Measurements from ENCODE around the gene SLC7A7. TPM values are rescaled to one million over a fixed set of nuclear protein-coding genes. Genes with fewer than 3 reads are reported as not detected.

Gene SLC7A7
- total RNA-seq, 6 donors from 2014 or later = 55.0 to 120 (median 99.1) TPM

DNA sequence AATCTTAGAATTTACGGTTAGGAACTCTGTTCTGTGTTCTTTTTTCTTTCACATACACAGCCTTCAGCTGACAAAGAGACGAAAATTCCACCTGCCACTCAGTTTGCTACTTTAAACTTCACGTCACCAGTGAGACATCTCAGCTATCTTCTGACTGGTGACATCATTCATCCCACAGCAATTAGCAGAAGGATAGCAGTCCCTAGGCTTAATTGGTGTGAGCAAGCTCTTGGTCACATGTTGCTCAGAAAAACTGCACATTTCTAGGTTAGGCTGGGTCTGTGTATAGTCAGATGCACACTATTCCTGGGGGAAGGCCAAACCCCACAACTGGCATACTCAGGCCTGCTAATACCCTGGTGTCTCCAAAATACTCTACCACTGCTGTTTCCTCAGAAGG is 23.9 kb downstream of the SLC7A7 start:
- H3K9me3 ChIP-seq = no peaks in the 10 kb centered on the region
- H3K27me3 ChIP-seq = no peaks in the 10 kb centered on the region
- H3K36me3 ChIP-seq = no peaks in the 10 kb centered on the region
- 64 to 74% methylated on average over 3 of the region's 3 CpGs for WGBS, 2 donors
- DNase-seq (no peak), ATAC-seq (ENCODE audit: low FRiP score in 2 of 2) (peak in 1 of 2 donors; percentile 50)
- peaks cover 0 to 4% (median 0%) of the 10 kb centered on the region in 4 donors for H3K4me1 ChIP-seq
- TF ChIP-seq EP300 (IDR thresholded peaks at IDR 0.05) (no peak), POLR2AphosphoS5 (IDR thresholded peaks at IDR 0.05) (no peak), CTCF (IDR thresholded peaks at IDR 0.05) (no peak), POLR2A (IDR thresholded peaks at IDR 0.05) (peak in 1 of 4 donors; percentile 12)
- H3K27ac ChIP-seq = peak overlapping the region in 3 of 4 donors; percentile 4 to 54 (median 43)
- no peak overlapping the region for H3K4me3 ChIP-seq

GRCh38 chr14:22786685-22787084 is 28.6 kb downstream of the SLC7A7 start:
- no peak overlapping the region for H3K4me3 ChIP-seq
- ATAC-seq (ENCODE audit: low FRiP score in 2 of 2) (no peak), DNase-seq (no peak)
- H3K9me3 ChIP-seq = no peaks in the 10 kb centered on the region
- 95% methylated on average over 4 of the region's 4 CpGs for WGBS, 2 donors
- no peaks in the 10 kb centered on the region for H3K36me3 ChIP-seq
- H3K27ac ChIP-seq = no peak overlapping the region
- H3K4me1 ChIP-seq = peaks cover 0 to 4% (median 2%) of the 10 kb centered on the region in 4 donors
- no peaks in the 10 kb centered on the region for H3K27me3 ChIP-seq
- no peak for TF ChIP-seq EP300 (IDR thresholded peaks at IDR 0.05)
- no peak for TF ChIP-seq POLR2AphosphoS5 (IDR thresholded peaks at IDR 0.05)
- no peak for TF ChIP-seq POLR2A (IDR thresholded peaks at IDR 0.05)
- no peak for TF ChIP-seq CTCF (IDR thresholded peaks at IDR 0.05)

DNA sequence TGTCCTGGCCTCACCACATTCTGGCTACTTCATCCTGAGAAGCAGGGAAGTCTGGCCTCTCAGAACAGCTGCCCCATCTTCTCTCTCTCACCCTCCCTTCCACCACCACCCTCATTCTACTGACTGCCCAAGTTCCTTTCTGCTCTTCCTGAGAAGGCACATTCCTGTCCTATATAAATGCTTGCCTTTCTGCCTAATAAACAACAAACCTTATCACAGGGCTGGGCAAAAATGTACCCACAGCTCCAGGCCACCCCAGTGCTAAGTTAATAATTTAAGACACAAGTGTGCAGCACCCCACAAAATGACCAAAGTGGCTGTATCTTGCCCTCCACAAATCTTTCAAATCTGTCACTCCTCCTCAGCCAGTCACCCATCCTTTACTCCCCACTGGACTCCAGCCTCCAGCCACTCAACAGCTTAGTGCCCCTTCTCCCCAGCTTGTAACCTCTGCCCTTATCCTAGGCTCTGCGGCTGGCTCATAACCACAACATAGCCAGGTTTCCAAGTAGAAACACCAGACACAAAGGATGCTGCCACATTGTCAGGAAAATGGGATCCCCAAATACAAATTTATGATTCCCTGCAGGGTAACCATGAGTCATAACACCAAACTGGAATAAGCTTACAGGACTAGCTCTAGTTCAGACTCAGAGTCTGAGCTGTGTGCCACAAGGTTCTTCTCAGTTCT is 33.8 kb downstream of the SLC7A7 start:
- TF ChIP-seq CTCF (IDR thresholded peaks at IDR 0.05) = no peak
- Histone ChIP-seq H3K27me3 (no peaks in the 10 kb centered on the region), H3K36me3 (peaks cover 0 to 2% (median 0%) of the 10 kb centered on the region in 4 donors), H3K4me3 (no peak overlapping the region), H3K9me3 (no peaks in the 10 kb centered on the region), H3K27ac (peak overlapping the region in 1 of 4 donors; percentile 18), H3K4me1 (peaks cover 0 to 4% (median 0%) of the 10 kb centered on the region in 4 donors)
- no peak for DNase-seq
- 0% methylated on average over 1 of the region's 1 CpG for WGBS, 2 donors
- no peak for ATAC-seq (ENCODE audit: low FRiP score in 2 of 2)

DNA sequence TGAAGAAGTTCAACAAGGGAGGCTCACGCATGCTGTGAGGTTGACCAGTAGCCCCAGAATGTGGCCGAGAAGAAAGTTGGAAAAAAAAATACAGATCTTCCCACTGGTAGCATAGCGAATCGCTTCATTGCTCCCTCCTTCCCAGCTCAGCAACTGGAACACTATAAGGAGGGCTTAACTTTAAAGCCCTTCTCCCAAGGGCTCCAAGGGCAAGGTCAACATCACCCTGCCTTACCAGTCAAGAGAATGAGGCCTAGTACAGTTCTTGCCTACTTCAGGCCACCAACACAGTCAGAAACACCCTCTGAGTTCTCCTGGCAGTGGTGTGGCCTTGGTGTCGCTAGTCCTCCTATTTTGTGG is 34.3 kb downstream of the SLC7A7 start:
- no peaks in the 10 kb centered on the region for H3K9me3 ChIP-seq
- H3K4me3 ChIP-seq = no peak overlapping the region
- H3K27me3 ChIP-seq = no peaks in the 10 kb centered on the region
- TF ChIP-seq POLR2AphosphoS5 (IDR thresholded peaks at IDR 0.05) = no peak
- TF ChIP-seq EP300 (IDR thresholded peaks at IDR 0.05) = no peak
- no peak for TF ChIP-seq POLR2A (IDR thresholded peaks at IDR 0.05)
- TF ChIP-seq CTCF (IDR thresholded peaks at IDR 0.05) = no peak
- peaks cover 0 to 4% (median 0%) of the 10 kb centered on the region in 4 donors for H3K4me1 ChIP-seq
- H3K27ac ChIP-seq = no peak overlapping the region
- peaks cover 0 to 6% (median under 1%) of the 10 kb centered on the region in 4 donors for H3K36me3 ChIP-seq
- no peak for ATAC-seq (ENCODE audit: low FRiP score in 2 of 2)
- DNase-seq = no peak
- 87 to 91% methylated on average over 5 of the region's 5 CpGs for WGBS, 2 donors

DNA sequence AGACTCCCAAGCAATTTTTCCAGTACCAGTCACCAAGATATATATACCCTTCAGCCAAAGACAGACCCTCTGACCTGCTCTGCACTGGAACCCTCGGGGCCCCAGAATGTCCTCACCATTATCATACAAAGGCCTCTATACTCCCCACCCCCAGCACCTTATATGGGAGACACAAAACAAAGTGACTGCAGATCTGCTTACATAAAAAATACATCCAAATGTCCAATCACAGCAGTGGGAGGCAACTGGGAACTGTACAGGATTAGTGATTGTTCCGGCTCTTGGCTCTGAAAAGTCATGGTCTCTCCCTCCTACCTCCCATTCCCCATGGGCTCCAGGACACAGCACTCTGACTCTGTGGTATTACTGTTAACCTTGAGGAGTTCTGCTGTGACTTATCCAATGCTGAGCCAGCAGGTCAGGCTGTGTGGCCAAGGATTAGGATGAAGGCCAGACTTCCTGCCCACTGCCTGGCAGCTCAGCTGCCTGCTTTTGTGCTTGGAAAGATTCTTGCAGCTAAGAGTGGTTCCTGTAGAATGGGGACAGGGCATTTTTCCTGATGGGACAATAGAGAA is 35.0 kb downstream of the SLC7A7 start:
- peaks cover 0 to 14% (median 4%) of the 10 kb centered on the region in 4 donors for H3K36me3 ChIP-seq
- TF ChIP-seq CTCF (IDR thresholded peaks at IDR 0.05) (no peak), POLR2A (IDR thresholded peaks at IDR 0.05) (no peak), POLR2AphosphoS5 (IDR thresholded peaks at IDR 0.05) (no peak), EP300 (IDR thresholded peaks at IDR 0.05) (no peak)
- peaks cover 0 to 4% (median 0%) of the 10 kb centered on the region in 4 donors for H3K4me1 ChIP-seq
- no peak overlapping the region for H3K4me3 ChIP-seq
- DNase-seq (no peak), ATAC-seq (ENCODE audit: low FRiP score in 2 of 2) (peak in 1 of 2 donors; percentile 18)
- no peaks in the 10 kb centered on the region for H3K27me3 ChIP-seq
- no peaks in the 10 kb centered on the region for H3K9me3 ChIP-seq
- H3K27ac ChIP-seq = no peak overlapping the region
- WGBS, 2 donors = 86 to 87% methylated on average over 2 of the region's 2 CpGs

Measured in upper lobe of left lung (tissue), 6 donors.